Left ventricle myocardium inferior (tissue), 1 donor: ENCODE data around the gene SLC16A12. TPM values are rescaled to one million over a fixed set of nuclear protein-coding genes. Genes with fewer than 3 reads are reported as not detected.
A peak's percentile ranks its signal among the peaks of the same experiment; 100 is the strongest.

Source experiments
- DNase-seq: peaks from one replicate; pipeline ENCODE4 v3.0.0-alpha.2; 2020
- H3K27ac ChIP-seq: fragments of 200-600 bp; replicated peaks from 2 replicates; pipeline ENCODE4 v1.8.0; 2021
- H3K27me3 ChIP-seq: fragments of 200-600 bp; 2 replicates; pipeline ENCODE4 v1.8.0; 2021; ENCODE audit warnings: low read depth
- H3K36me3 ChIP-seq: fragments of 200-600 bp; 2 replicates; pipeline ENCODE4 v1.8.0; 2021
- H3K4me1 ChIP-seq: fragments of 200-600 bp; 2 replicates; pipeline ENCODE4 v1.8.0; 2021
- H3K4me3 ChIP-seq: fragments of 200-600 bp; 2 replicates; pipeline ENCODE4 v1.8.0; 2021; ENCODE audit warnings: mild to moderate bottlenecking, moderate library complexity
- H3K9me3 ChIP-seq: fragments of 200-600 bp; replicated peaks from 2 replicates; pipeline ENCODE4 v1.8.0; 2021
- CTCF ChIP-seq: fragments of 200-600 bp; IDR thresholded peaks from 2 replicates; pipeline ENCODE4 v1.8.0; 2021; ENCODE audit warnings: antibody characterized with exemption, mild to moderate bottlenecking, borderline replicate concordance
- intact Hi-C: fragments of 100-400 bp; cut with micrococcal nuclease; formaldehyde crosslinking; loops from one replicate; pipeline ENCODE4 v1.11.0; 2022
- total RNA-seq: library from RNA; stranded (reverse); fragmentation: NEBNext Ultra II Directional; extraction: Animal tissue kit (Norgen Biotek cat#: 25700); gene quantifications from one replicate; pipeline ENCODE4 v1.2.1, GENCODE V29; 2021
- donor health status: DM: no; HTN: yes; CAD: no; lungs with severe emphysema.

Gene SLC16A12
- total RNA-seq, 1 donor from 2014 or later: 2.0 TPM

- no peak overlapping the region for H3K27ac ChIP-seq
- TF ChIP-seq CTCF: no peak
- H3K4me3 ChIP-seq: no peak overlapping the region
- no peaks in the 10 kb centered on the region for H3K27me3 ChIP-seq
- DNase-seq: no peak
- intact Hi-C loops: no loop called here
- H3K4me1 ChIP-seq: peaks cover 41% of the 10 kb centered on the region
- no peaks in the 10 kb centered on the region for H3K36me3 ChIP-seq
- H3K9me3 ChIP-seq: no peaks in the 10 kb centered on the region
Measured at GRCh38 chr10:89469517-89469916, 65.9 kb downstream of the SLC16A12 start.

GRCh38 chr10:89468191-89468965, 67.0 kb downstream of the SLC16A12 start:
- intact Hi-C loops: no loop called here
- Histone ChIP-seq H3K36me3 (no peaks in the 10 kb centered on the region), H3K27ac (no peak overlapping the region), H3K4me3 (no peak overlapping the region), H3K4me1 (peaks cover 37% of the 10 kb centered on the region), H3K9me3 (no peaks in the 10 kb centered on the region), H3K27me3 (no peaks in the 10 kb centered on the region)
- TF ChIP-seq CTCF: no peak
- DNase-seq: no peak

DNA sequence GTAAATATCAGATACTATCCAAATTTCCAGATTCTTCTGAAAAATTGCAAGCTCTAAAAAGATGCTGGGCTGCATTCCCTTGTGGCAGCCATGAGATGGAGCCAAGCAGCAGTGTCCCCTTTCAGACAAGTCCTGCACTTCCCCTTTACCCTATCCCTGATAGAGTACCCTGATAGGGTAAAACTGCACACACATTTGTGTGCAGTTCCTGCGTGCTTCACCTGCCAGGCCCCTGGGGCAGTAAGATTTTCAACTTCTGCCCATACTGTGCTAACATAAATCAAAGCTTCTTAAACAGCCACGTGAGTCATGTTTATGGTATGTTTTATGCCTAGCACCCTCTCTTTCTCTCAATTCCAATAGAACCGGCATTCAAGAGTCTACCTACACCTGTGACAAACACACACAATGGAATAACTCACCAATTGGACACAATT, 68.8 kb downstream of the SLC16A12 start:
- H3K4me1 ChIP-seq: peaks cover 36% of the 10 kb centered on the region
- H3K4me3 ChIP-seq: no peak overlapping the region
- peak overlapping the region; percentile 16 for H3K27ac ChIP-seq
- intact Hi-C loops: no loop called here
- TF ChIP-seq CTCF: peak; percentile 61
- H3K36me3 ChIP-seq: no peaks in the 10 kb centered on the region
- no peaks in the 10 kb centered on the region for H3K27me3 ChIP-seq
- DNase-seq: no peak
- no peaks in the 10 kb centered on the region for H3K9me3 ChIP-seq

- intact Hi-C loops: no loop called here
- H3K36me3 ChIP-seq: no peaks in the 10 kb centered on the region
- H3K27ac ChIP-seq: no peak overlapping the region
- TF ChIP-seq CTCF: no peak
- no peak overlapping the region for H3K4me3 ChIP-seq
- no peaks in the 10 kb centered on the region for H3K27me3 ChIP-seq
- peaks cover 27% of the 10 kb centered on the region for H3K4me1 ChIP-seq
- H3K9me3 ChIP-seq: no peaks in the 10 kb centered on the region
- DNase-seq: no peak
Measured at GRCh38 chr10:89465196-89465595, 70.2 kb downstream of the SLC16A12 start.

DNA sequence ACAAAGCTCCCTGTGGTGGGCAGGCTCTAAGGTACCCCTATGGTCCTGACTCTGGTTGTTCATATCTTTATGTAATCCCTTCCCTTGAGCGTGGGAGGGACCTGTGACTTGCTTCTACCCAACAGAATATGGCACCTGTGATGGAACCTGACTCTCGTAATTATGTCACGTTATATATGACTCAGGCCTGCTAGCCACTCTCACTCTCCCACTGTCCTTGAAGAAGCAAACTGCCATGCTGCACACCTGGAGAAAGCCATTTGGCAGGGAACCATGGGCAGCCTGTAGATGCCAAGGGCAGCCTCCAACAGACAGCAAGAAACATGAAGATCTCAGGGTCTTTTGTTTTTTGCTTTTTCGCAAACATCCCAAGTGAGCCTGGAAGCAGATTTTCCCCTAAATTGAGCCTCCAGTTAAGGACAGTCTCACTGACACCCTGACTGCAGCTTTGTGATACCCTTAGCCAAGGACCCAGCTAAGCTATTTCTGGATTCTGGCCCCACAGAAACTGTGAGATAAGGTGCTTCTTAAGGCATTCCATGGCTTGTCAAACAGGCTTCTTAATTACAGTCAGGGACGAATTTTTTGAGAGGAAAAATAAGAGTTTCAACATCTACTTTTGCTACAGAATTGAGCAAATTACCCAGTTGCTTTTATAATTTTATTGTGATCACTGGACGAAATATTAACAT, 71.4 kb downstream of the SLC16A12 start:
- Histone ChIP-seq H3K36me3 (no peaks in the 10 kb centered on the region), H3K4me3 (no peak overlapping the region), H3K27me3 (no peaks in the 10 kb centered on the region), H3K27ac (no peak overlapping the region), H3K4me1 (peaks cover 24% of the 10 kb centered on the region), H3K9me3 (no peaks in the 10 kb centered on the region)
- no peak for DNase-seq
- intact Hi-C loops: no loop called here
- TF ChIP-seq CTCF: no peak
